ENCODE measurements around the gene C10orf95. TPM values are rescaled to one million over a fixed set of nuclear protein-coding genes. Genes with fewer than 3 reads are reported as not detected.

The C10orf95 gene
- total RNA-seq, 1 experiment from 2014 or later = not detected

- no peak for DNase-seq (ENCODE audit: low spot score)
These were observed 35.1 kb downstream of the C10orf95 start for GRCh38 chr10:102416283-102416682.

- no peak for DNase-seq (ENCODE audit: low spot score)
These were observed 36.6 kb downstream of the C10orf95 start for GRCh38 chr10:102414749-102415148.

GRCh38 chr10:102413806-102414561, 37.4 kb downstream of the C10orf95 start:
- no peak for DNase-seq (ENCODE audit: low spot score)

- DNase-seq (ENCODE audit: low spot score) = peak; percentile 38
These were observed 38.2 kb downstream of the C10orf95 start for GRCh38 chr10:102413053-102413705.

- no peak for DNase-seq (ENCODE audit: low spot score)
These were observed 39.0 kb downstream of the C10orf95 start for GRCh38 chr10:102412293-102412692.

DNA sequence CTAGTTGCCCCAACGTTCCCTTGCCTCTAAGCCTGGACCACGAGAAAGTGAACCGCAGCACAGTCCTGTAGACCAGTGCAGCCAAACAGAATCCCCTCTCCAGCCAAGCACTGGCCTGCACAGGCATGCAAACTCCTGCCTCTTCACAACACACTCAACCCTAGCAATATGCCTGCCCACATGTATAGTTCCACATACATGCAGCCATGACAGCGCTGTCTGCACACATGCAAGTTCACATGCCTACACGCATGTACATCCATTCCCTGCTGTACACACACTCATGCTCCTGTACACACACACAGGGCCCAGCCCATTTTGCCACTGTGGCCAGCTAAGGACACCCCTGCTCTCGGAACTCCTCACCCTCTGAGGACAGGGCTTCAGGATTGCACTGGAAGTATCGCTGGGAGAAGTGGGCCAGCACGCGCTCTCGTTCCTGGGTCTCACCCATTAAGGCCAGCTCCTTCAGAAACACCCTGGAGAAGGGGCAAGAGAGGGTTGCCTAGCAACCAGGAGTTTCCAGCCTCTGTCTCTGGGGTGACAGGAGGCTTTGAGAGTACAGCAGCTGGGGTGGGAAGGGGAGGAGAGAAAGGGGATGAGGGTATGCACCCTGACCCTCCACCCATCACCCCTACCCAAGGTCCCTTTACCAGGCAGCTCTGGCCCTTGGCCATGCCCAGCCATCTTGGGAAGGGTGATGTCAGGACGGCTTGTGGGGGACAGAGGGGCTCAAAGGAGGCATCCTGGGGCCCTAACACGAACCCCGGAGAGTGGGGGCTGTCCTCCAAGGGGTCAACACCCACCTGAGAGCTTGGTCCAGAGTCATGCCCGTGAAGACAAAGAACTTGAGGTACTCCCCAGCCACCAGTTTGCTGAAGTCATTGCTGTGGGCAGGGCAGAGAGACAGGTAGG, 39.7 kb downstream of the C10orf95 start:
- no peak for DNase-seq (ENCODE audit: low spot score)

- no peak for DNase-seq (ENCODE audit: low spot score)
These were observed 40.8 kb downstream of the C10orf95 start for GRCh38 chr10:102410429-102411073.

DNA sequence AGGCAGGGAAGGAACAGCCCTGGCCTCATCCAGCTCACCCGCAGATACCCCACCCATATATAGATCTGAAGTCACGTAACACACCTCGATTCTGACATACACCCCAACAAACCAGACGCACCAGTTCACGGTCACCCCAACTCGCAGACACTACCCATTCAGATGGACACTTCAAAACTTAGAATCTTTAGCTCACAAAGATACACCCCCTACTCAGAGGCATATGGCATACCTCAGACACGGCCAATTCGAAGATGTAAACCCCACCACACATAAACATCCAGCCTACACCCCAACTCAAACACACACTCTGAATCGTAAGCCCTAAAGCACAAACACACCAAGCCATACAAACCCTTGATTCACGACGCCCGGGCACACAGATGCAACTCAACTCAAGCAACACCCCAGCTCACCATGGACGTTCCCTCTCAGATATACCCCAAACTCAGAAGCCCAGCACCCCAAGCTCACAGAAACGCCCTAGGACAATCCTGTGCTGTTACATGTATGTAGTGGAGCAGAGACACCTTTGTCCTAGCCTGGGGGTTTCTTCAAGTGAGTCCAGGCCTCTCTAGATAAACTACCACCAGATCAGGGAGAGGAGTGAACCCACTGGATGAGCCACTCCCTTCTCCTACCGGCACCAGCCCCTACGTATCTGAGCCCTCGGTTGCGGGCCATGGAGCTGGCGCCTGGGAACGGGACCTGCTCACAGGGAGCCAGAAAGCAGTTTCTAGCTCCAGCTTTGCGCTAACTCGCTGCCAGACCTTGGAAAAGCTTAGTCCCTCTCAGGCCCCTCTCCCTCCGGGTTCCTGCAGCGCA, 41.5 kb downstream of the C10orf95 start:
- no peak for DNase-seq (ENCODE audit: low spot score)

- DNase-seq (ENCODE audit: low spot score) = no peak
These were observed 42.4 kb downstream of the C10orf95 start for GRCh38 chr10:102408728-102409603.

GRCh38 chr10:102408131-102408727, 43.1 kb downstream of the C10orf95 start:
- DNase-seq (ENCODE audit: low spot score) = no peak

GRCh38 chr10:102407425-102408130, 43.8 kb downstream of the C10orf95 start:
- no peak for DNase-seq (ENCODE audit: low spot score)

DNA sequence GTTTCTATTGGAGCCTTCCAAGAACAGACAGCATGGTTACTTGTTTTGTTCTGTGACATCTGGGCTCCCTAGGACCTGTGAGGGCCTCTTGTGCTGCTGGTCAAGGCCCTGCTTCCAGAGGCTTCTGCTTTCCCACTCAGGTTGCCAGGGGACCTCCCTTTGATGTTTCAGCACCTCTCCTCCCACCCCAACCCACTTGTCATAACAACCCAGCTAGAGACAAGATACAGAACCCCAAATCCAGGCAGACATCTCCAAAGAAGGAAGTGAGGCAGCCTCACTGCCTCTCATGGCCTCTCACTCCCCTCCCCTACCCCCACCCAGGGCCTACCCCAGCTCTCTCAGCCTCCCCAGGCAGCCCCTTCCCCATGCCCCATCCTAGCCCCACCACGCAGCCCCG, 44.5 kb downstream of the C10orf95 start:
- DNase-seq (ENCODE audit: low spot score) = no peak

- DNase-seq (ENCODE audit: low spot score) = no peak
These were observed 45.7 kb downstream of the C10orf95 start for GRCh38 chr10:102405632-102406031.

DNA sequence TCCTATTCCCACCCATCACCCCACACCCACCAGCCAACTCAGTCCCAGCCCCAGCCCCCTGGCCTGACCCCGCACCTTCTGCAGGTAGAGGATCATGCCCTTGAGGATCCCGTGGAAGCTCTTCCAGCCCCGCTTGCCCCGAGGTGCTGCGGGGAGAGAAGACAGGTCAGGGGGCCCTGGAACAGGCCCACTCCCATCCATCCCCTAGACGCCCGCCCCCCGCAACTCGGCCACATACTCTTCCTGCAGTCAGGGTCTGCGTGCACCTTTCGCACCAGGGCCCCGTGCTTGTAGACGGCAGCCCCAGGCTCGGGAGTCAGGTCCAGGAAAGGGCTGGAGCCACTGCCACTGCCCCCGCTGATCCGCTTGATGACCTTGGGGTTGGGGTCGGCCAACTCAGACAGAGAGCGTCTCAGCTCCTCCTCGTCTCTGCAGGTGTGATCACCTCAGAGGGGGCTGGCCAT, 46.2 kb downstream of the C10orf95 start:
- no peak for DNase-seq (ENCODE audit: low spot score)

DNA sequence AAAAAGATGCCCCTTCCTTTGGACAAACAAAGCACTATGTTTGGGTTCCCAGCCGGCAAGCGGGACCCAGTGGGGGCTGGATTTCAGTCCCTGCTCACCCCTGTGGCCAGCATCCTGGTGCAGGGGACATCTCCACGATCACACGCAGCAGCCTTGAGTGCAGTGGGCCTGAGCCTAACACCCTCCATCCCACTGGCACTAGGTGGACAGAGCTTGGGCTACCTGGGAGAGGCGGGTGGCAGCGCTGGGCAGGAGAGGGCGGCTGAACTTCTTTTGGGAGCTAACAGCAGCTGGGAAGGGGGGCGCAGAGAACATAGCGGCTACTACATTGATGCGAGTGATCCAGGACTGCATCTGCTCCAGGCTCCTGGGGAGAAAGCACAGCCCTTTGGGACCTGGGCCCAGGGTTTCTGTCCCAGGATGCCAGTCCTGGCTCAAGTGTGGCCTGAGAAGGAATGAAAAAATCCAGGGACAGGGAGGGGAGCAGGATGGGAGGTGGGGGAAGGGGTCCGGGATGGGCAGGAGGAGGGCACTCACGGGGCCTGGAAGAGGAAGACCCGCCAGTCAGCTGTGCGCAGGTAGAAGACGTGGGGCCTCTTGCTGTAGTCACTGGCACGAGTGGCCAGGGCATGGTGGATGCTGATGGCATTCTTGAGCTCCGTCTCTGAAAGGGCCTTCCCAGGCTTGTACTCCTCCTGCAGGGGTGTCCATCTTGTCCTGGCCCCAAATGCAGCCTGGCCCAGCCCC, 46.8 kb downstream of the C10orf95 start:
- no peak for DNase-seq (ENCODE audit: low spot score)

DNA sequence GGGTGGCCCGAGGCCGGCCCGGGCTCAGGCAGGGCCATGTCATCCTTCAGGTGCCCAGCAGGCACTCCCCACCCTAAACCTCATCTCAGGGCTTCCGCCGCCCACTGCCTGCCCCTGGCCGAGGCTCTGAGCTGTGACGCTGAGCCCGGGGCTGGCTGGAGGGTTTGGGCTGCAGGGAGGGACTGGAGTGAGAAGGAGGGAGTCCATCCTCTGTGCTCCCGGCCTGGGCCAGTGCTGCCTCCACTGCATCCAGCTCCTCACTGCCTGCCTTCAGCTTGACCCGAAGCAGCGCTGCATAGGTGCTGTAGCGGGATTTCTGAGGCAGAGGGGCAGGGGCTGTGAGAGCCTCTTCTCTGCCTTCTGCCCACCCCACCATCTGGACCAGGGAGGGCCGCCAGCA, 48.2 kb downstream of the C10orf95 start:
- DNase-seq (ENCODE audit: low spot score) = no peak

DNA sequence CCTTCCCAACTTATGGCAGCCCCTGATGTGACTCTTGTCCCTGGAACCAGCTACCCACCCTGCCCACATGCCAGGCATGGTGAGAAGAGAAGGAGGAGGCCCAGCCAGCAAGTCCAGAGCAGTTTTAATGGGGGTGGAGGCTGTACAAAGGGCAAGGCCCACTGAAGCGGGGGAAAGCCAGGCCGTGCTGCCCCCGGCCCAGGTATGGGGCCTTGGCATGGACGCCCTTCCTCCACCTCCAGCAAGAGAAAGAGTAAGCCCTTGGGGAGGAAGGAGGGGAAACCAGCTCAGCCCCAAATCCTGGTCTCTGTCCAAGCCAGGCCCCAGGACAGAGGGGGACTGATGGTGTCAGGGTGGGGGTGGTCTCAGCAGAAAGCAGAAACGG, 48.8 kb downstream of the C10orf95 start:
- no peak for DNase-seq (ENCODE audit: low spot score)
